NCI-H2107 (cell line): Measurements from ENCODE around the gene KIAA2012.

Source experiments
- DNase-seq: peaks from one replicate; lab custom pipeline; 2025; lab: John Stamatoyannopoulos, UW

KIAA2012 gene

GRCh38 chr2:202072737-202073401, at the start of gene KIAA2012:
Gene KIAA2012 (plus strand): TSS chr2:202073255. CDS start chr2:202073628, 373 bp downstream.
- DNase-seq: peak; percentile 7

DNA sequence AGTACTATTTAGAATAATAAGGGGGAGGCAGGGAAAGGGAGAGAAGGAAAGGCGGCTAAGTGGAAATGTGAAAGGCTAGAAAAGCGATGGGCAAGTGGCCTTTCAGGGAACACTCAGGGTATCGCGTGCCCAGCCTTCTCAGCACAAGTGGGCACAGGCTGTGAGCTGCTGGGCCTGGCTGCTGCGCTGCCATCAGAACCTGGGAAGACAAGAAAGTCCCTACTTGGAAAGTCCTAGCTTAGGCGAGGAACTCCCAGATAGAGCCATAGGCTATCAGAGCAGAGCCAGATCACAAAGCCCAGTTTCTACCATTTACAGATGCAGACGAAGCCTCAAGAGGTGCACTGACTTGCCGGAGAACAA, 49.2 kb upstream of the KIAA2012 start:
- no peak for DNase-seq

- DNase-seq: no peak
Measured at GRCh38 chr2:202024871-202025270, 48.2 kb upstream of the KIAA2012 start.

DNA sequence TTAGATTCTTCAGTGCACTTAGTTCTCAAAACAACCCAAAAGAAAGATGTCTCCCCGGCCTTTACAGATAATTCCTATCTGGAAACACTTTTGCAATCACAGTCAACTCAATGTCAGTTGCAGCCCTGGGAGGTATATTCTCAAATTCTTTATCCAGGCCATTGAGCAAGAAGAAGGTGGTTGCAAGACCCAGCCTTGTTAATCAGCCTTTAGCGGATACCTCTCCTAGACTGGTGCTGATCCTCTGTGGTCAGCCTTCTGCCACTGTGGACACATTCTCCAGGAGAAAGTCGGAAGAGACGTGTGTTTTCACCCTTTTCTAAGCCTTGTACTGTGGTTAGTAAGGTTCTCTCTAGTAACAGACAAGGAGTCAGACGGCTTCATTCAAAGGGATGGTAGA, 47.2 kb upstream of the KIAA2012 start:
- no peak for DNase-seq

GRCh38 chr2:202026507-202026906, 46.5 kb upstream of the KIAA2012 start:
- DNase-seq: no peak

DNA sequence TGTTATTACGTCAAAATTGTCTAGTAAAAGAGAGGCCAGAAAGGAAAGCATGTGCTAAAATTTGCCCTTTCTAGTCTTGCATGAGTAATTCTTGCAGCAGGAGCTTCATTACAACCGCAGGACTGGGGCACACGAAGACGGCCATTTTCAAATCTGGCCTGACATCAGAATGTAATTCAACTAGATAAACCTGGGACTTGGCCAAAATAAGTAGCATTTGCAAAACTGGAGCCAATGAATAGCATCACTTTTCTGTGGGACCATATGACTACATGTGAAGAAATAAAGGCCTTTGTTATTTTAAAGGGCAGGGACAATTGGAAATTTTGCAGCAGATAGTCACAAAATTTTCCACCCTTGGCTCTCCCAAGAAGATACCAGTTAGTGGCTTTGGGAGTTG, 42.4 kb upstream of the KIAA2012 start:
- no peak for DNase-seq

DNA sequence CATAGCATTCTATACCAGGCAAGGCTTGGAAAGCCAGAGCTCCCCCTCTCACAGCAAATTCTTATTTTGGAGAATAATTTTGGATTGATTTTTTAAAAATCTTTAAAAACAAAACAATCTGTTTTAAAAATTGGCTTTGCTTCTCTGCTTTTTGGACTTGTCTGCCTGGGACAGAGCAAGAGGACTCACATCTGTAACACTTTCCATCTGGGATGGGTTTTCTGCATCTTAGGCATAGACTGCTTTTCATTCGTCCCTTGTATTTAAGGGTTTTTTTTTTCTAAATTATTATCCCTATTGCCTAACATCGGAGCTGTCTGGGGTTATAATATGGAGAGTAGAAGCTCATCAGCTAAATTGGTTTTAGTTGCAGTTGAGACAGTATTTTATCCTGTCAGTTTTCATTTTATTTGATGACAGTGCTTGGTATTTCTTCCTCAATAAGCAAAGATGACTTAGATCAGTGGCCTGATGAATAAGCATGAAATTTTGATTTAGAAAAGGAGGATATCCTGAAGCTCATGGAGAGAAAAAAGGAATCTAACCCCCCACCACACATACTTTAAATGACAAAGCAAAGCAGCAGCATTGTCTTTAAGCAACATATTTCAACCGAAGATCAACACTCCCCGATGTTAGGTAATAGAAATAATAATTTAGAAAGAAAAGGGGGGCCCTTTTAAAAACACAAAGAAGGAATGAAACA, 41.7 kb upstream of the KIAA2012 start:
- no peak for DNase-seq

- no peak for DNase-seq
Measured at GRCh38 chr2:202032846-202033316, 40.2 kb upstream of the KIAA2012 start.

- DNase-seq: peak; percentile 30
Measured at GRCh38 chr2:202033317-202034248, 39.5 kb upstream of the KIAA2012 start, which contains the start of gene FZD7. Gene FZD7 (plus strand): TSS chr2:202033855. CDS start chr2:202034648, 793 bp downstream.

DNA sequence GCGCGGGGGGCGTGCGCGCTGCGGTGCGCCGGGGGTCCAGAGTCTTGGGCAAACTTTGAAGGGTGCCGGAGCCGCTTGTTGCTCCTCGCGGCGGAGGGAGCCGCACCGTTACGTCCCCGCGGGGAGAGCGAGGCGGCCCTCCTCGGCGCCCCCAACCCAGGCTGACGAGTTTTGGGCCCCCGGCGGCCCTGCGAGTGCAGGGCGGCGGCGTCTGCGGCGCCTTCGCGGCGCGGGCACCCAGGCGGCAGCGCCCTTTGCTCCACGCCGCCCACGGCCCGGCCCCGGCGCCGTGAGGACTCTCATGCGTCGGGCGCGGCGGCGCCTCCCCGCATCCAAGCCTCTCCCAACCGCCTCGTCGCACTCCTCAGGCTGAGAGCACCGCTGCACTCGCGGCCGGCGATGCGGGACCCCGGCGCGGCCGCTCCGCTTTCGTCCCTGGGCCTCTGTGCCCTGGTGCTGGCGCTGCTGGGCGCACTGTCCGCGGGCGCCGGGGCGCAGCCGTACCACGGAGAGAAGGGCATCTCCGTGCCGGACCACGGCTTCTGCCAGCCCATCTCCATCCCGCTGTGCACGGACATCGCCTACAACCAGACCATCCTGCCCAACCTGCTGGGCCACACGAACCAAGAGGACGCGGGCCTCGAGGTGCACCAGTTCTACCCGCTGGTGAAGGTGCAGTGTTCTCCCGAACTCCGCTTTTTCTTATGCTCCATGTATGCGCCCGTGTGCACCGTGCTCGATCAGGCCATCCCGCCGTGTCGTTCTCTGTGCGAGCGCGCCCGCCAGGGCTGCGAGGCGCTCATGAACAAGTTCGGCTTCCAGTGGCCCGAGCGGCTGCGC, 38.6 kb upstream of the KIAA2012 start:
- no peak for DNase-seq

DNA sequence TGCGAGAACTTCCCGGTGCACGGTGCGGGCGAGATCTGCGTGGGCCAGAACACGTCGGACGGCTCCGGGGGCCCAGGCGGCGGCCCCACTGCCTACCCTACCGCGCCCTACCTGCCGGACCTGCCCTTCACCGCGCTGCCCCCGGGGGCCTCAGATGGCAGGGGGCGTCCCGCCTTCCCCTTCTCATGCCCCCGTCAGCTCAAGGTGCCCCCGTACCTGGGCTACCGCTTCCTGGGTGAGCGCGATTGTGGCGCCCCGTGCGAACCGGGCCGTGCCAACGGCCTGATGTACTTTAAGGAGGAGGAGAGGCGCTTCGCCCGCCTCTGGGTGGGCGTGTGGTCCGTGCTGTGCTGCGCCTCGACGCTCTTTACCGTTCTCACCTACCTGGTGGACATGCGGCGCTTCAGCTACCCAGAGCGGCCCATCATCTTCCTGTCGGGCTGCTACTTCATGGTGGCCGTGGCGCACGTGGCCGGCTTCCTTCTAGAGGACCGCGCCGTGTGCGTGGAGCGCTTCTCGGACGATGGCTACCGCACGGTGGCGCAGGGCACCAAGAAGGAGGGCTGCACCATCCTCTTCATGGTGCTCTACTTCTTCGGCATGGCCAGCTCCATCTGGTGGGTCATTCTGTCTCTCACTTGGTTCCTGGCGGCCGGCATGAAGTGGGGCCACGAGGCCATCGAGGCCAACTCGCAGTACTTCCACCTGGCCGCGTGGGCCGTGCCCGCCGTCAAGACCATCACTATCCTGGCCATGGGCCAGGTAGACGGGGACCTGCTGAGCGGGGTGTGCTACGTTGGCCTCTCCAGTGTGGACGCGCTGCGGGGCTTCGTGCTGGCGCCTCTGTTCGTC, 37.7 kb upstream of the KIAA2012 start:
- DNase-seq: no peak

DNA sequence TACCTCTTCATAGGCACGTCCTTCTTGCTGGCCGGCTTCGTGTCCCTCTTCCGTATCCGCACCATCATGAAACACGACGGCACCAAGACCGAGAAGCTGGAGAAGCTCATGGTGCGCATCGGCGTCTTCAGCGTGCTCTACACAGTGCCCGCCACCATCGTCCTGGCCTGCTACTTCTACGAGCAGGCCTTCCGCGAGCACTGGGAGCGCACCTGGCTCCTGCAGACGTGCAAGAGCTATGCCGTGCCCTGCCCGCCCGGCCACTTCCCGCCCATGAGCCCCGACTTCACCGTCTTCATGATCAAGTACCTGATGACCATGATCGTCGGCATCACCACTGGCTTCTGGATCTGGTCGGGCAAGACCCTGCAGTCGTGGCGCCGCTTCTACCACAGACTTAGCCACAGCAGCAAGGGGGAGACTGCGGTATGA, 37.1 kb upstream of the KIAA2012 start:
- DNase-seq: no peak

DNA sequence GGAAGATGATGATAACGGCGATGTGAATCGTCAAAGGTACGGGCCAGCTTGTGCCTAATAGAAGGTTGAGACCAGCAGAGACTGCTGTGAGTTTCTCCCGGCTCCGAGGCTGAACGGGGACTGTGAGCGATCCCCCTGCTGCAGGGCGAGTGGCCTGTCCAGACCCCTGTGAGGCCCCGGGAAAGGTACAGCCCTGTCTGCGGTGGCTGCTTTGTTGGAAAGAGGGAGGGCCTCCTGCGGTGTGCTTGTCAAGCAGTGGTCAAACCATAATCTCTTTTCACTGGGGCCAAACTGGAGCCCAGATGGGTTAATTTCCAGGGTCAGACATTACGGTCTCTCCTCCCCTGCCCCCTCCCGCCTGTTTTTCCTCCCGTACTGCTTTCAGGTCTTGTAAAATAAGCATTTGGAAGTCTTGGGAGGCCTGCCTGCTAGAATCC, 36.4 kb upstream of the KIAA2012 start:
- DNase-seq: no peak

DNA sequence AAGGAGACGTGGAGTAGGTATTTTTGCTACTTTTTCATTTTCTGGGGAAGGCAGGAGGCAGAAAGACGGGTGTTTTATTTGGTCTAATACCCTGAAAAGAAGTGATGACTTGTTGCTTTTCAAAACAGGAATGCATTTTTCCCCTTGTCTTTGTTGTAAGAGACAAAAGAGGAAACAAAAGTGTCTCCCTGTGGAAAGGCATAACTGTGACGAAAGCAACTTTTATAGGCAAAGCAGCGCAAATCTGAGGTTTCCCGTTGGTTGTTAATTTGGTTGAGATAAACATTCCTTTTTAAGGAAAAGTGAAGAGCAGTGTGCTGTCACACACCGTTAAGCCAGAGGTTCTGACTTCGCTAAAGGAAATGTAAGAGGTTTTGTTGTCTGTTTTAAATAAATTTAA, 36.0 kb upstream of the KIAA2012 start:
- DNase-seq: no peak

DNA sequence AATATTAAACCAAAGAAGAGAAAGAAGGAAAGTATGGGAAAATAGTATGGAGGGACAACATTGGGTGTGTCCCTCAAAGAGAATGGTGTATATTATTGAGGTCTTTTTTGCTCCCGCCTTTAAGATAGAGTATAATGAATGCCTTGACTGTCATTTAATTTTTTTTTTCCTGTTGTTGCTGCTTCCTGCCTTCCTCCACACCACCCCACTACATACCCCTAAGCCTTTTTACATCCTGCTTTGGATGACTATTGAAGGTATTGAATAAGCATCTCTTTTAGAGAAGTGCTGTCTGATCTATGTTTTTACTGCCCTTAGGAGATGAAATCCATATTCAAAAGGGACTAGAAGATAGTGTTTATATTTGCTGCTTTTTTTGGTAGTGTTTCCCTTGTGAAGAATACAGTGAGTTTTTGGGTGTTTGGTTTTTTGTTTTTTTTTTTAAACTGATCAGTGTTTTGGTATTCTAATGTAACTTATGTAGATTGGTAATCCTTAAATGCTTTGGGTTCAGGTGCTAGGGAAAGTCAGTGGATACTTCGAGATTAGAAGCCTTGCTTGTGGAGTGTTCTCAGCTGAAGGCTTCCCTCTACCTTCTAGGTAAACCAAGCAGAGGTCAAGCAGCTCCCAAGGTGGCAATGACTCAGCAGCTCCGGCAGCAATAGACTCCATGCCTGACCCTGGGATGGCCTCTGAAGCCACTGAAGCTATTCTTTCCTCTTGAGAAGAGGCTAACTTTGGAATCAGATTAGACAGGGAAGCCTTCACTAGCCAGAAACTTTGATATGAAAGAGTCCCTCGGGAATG, 34.4 kb upstream of the KIAA2012 start:
- no peak for DNase-seq

DNA sequence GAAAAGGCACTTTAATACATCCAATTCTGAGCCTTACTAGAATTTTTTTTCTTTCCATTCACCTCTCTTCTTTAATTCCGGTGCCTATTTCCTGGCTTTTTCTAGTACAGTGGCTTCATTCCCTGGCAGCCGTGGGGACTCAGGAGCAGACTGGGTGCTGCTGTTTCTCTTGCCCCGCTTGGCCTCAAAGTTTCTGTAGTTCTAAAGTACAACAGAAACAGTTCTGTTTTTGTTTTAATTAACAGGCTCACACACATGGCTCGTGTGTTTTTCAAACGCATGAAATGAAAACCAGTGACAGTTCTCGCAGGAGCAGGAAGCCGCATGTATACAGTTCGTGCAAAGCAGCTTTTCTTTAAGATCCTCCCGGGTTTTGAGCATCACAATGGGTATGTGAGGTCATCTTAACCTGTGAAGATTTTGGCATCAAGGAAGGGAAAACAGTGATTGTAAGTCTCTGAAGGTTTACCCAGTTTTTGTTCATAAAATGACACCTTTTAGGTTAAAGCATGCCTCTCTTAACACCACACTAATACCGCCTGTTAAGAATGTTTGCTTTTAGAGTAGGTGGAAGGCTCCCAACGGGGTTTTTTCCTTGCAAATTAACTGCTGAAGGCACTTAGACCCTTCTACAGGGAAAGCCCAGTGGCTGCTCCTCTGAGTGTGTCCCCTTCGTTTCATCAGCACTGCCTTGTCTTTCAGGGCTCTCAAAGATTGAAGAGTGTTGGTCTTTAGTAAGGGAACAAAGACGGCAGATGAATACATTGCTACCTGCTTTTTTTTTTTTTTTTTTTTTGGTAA, 33.6 kb upstream of the KIAA2012 start:
- no peak for DNase-seq

DNA sequence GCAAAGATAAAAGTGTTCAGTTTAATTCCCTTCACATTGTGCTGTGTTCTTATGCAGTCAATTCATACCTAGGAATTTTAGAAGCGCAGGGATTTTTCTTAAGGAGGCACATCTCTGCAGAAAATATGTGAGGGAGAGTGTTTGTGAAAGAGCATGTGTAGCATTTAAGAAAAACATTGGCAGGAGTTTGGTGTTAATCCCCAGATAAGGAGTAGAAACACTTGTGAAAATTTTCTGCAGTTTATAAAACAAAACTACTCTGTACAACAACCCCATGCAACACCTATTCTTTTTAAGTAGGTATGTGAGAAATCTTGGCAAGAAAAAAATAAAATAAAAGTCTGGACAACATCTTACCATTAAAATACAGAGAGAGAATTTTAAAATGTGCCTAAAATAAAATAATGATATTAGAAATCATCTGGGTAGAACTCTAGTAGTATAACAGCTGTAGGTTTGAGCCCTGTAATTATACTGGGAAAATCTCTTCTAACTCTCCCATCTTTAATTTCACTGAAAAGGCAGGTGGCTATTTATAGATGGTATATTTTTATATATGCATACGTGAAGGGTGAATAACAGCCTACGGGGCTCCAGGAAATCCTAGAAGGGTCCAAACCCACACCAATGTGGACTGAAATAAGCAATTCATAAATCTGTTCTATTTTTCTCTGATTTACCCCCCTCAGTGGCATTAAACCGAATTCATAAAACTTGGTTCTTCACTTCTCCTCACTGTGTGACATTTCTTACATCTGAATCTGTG, 32.8 kb upstream of the KIAA2012 start:
- DNase-seq: no peak

DNA sequence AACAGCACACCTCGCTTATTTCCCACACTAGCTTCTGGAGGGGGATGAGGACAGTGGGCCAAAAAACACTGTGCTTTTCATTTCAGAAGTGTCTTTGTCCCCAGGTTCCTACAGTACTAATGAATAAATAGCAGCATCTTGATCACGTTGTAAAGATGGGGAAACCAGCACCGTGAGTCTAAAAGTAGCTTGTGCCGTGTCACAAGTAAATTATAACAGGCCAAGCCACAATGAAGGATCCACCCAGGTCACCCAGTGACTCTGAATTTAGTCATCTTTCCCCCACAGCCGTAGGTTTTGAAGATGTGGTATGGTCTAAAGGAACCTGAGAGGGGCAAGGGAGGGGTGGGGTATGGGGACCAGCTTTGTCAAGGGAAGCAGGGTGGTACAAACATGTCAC, 30.6 kb upstream of the KIAA2012 start:
- no peak for DNase-seq
